ENCODE measurements around the gene COL4A1.

COL4A1 gene

DNA sequence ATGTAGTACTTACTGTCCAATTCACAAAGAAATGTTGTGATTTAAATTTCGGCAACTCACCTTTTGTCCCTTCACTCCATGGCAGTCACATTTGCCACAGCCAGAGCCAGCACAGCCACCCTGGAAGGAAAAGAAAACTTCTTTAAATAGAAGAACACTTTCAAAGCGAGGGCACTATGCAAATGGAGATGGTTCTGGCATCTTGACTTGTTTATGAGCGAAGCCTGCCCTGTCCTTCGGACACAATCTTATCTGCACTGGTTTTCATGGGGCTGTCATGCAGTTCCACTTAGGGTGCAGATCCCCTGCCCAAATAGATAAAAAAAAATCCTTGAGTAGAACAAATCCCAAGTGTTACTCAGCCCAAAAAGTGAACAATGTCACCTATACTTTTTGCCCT, 64.3 kb downstream of the COL4A1 start:
- no peak for DNase-seq (ENCODE audit: low read depth in 2 of 3, low spot score in 1 of 3)

DNA sequence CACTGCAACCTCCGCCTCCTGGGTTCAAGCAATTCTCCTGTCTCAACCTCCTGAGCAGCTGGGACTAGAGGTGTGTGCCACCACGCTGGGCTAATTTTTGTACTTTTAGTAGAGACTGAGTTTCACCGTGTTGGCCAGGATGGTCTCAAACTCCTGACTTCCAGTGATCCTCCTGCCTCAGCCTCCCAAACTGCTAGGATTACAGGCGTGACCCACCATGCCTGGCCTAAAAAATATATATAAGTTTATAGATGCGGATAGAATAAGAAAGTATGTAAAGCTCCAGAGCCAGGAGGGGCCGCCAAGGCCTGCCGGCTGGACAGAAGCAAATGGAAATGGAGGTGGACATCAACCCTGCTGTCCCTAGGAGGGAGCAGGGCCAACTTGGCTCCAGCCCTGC, 66.0 kb downstream of the COL4A1 start:
- DNase-seq (ENCODE audit: low read depth in 2 of 3, low spot score in 1 of 3), result no peak

DNA sequence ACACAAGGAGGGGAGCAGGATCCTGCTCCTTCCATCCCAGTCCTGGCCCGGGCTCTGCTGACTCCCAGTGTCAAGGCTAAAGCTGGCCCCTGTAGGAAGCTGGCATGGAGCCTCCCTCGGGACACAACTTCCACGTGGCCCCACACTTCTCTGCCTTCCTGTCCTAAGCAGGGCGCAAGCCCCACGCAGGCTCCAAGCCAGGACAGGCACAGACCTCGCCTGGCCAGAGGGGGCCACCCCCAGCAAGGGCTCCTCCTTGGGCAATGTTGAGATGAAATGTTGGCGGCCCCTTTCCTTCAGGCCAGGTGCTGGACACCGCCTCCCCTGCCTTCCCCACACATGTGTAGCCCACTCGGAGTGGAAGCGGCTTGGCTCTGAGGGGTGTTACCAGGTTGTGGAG, 66.6 kb downstream of the COL4A1 start:
- no peak for DNase-seq (ENCODE audit: low read depth in 2 of 3, low spot score in 1 of 3)

DNA sequence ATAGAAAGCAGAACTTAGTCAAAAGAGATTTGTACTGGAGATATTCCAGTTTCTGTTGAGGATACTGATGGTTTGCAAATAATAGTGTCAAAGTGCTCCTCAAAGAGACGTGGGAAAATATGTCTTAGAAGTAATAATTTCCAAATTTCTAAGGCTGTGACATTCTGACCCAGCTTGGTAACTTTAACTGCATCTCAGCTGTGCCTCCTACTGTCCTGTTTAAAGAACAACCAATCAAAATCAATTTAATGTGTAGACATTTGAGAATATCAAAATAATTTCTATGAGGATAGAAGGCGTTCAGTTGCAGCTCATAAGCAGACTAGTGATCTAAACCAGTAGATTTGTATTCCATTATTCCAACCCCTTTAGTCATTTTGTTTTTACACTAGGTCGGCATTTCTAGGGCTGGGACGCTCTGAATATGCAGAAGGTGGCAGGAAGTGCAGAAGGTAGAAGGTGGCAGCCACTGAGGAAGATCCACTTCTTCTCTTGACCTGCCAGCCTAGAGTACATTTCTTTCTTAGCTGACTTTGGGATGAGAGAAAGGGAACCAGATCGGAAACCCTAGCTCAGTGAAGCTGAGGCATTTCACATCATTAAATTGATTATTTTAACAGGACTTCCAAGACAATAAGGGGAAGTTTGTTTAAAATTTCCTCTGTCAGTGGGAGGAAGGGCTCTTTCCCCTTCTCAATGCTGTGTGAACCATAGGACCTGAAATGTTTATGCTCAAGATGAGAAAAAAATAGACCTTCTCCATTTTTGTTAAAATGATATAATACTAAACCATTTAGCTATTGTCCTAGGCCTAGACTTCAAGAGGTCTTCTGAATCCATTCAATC, 67.5 kb downstream of the COL4A1 start:
- DNase-seq (ENCODE audit: low read depth in 2 of 3, low spot score in 1 of 3), result no peak

DNA sequence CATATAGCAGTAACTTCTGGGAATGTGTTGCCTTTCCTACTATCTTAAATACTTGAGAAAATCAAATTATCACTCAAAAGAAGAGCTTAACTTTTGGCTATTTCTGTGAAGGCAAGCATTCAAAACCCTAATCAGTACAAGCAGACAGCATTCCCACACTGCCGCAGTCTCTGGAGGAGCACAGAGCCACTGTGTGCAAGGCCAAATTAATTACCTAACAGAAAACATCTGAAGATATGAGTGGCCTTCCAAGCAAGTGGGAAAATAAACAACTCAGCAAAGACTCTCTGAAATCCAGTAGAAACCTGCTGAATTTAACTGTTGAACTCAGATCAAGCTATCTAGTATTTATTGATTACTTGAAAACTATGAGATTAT, 68.2 kb downstream of the COL4A1 start:
- no peak for DNase-seq (ENCODE audit: low read depth in 2 of 3, low spot score in 1 of 3)

DNA sequence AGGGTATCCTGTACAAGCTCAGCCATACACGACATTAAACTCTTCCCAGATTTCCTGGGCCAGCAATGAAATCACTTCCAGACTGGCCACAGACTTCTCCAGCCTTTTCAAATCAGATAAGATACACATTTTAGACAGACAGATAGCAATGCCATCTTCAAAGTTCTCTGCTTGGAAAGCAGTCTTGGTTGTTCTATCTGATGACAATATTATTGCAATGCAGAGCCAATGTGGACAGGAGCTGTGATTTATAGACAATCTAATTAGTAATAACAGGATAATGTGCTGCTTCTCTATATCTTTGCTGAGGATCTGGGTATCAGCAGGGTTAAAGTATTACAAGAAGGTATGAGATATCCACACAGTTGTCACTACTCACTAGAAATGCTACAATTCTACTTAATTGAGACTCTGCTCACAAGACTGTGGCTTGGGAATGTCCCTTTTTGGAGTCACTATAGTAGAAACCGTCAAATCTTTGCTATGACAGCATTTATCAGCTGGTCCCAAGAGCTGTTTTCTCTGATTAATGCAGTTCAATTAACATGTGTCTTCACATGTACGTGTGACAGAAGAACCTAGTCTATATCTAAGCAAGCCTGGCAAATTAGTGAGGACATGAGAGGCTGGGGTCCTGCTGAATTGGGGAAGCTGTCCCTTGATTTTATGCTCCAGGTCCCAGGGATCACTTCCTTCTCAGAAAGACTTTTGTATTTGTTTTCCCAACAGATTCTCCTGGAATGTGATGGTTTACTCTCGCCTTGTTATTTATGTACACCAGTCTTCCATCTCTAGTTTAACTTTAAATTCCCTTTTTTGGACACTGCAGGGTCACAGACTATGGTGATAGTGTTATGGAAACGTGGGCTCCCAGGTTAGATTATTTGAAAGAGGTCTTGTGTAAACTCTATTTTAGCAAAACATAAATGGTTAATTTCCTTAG, 68.8 kb downstream of the COL4A1 start:
- DNase-seq (ENCODE audit: low read depth in 2 of 3, low spot score in 1 of 3), result no peak

DNA sequence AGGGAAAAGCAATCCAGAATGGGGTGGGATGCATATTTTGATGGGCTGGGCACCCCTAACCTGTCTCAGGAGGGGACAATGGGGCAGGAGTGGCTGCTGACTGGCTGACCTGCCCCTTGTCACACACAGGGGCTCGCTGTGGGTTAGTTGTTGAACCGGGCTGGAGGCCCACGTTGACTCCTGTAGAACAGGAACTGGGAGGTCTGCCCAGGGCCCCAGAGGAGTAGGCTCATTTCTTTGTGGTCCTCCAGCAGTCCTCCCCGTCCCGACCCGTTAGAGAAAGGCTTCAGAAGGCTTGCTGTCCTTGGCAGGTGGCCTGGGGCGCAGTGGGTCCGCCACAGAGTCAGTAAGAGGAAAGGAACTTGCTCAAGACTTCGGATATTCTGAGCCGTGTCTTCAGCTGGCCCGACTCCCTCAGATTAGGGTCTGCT, 70.1 kb downstream of the COL4A1 start:
- DNase-seq (ENCODE audit: low read depth in 2 of 3, low spot score in 1 of 3), result no peak

DNA sequence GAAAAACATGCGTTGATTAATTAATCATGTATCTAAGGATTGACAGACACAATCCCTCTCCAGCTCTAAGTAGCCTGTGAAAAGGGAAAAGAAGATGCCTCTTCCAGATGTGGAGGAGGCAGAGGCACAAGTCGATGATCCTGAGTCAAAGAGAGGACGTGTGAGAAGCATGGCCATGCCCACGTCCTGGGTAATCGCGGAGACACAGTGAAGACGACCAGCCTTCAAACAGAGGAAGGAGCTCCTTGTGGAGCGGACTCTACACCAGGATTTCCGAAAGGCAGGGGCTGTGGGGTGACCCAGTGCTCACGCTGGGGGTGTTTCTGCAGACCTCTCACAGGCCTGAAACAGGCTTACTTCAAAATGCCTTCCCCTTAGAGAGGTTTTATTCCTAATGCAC, 70.5 kb downstream of the COL4A1 start:
- DNase-seq (ENCODE audit: low read depth in 2 of 3, low spot score in 1 of 3), result no peak

DNA sequence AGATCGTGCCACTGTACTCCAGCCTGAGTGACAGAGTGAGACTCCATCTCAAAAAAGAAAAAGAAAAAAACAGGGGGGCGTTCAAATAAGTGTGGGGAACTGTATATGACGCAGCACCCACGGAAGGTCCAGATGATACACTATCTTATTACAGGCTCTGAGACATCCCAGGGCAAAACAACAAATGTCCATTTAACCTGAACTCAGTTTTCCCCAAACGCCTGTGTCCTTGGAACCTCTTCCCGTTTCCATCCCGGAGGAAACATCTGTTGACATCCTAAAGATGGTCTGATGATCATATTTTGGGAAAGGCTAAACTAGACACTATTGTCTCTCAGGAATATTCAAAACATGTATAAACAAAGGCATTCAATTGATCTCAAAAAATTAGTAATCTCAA, 72.4 kb downstream of the COL4A1 start:
- no peak for DNase-seq (ENCODE audit: low read depth in 2 of 3, low spot score in 1 of 3)

DNA sequence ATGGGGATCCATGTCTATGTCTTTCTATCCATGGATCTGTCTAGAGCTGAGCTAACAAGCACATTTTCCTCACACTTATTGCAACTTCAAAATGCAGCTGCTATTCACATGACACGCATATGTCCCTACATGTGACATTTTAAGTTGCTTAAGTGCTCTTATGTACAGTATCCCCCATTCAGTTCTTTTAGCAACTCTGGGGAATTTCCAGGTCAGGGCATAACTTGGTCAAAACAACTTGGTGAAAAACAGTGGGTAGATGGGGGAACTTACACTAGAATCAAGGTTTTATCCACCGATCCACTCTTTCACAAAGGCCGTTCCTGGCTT, 73.0 kb downstream of the COL4A1 start:
- no peak for DNase-seq (ENCODE audit: low read depth in 2 of 3, low spot score in 1 of 3)

DNA sequence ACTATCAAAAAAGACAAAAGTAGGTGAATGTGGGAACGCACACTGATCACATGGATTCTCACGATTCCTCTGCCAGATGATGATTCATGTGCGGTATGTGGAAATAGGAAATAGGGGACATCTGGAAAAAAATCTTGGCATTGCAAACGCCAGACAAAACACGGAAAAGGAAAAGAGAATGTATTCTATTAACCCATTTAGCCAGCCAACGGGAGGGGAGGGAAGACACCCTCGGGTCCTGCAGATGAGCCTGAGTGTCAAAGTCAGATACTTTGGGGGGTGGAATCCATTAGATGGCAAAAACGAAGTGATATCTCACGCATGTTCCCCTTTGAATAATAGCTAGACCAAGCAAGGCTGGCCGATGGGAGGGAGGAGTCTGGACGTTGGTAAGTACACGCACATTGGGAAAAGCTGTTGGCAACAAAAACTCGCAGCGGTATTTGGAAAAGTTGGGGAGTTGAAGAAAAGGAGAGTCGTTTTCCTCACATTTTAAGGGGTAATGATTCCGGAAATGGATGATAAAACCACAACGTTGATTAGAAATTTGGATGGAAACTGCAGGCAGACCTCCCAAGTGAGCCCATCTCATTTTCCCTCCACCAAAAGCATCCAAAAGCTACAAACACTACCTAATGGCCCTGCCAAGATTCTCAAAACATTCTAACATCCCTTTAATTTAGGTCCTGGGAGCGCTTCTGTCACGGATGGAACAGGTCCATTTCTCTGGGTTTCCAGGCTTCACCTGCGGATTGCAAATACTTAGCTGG, 73.6 kb downstream of the COL4A1 start:
- no peak for DNase-seq (ENCODE audit: low read depth in 2 of 3, low spot score in 1 of 3)

DNA sequence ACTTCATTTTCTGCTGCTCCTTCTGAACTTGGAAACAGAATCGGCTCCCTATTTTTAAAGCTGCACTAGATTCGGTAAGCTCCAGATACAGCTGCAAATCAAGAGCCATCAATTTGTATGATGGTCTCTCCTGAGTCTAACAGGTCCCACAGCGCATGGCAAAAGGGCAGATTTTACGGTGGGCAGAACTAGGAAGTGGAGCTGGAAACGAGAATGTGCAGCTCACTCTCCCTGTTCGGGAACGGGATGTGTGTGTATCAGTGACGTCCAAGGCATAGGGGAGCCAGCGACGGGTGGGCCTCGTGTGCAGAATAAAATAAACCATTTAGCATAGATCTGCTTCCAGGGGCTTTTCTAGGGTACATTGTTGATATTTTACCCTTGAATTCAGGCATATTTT, 74.2 kb downstream of the COL4A1 start:
- no peak for DNase-seq (ENCODE audit: low read depth in 2 of 3, low spot score in 1 of 3)

DNA sequence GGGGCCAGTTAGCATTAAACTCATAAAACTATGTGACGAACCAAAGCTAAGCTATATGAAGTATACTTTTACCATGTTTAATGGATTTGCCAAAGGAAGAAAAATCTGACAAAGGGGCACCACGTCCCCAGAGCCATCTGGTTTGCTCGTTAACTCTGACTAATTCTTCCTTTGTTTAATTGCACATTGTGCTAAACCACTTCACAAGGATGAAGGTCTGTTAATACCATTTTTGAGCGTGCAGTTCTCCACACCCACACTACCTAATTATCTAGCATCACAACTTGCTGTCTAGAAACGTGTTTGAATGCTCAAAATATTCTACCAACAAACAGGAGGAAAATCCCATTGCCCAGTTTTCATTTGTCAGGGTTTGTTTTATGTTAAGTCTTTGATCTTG, 74.8 kb downstream of the COL4A1 start:
- DNase-seq (ENCODE audit: low read depth in 2 of 3, low spot score in 1 of 3), result no peak

DNA sequence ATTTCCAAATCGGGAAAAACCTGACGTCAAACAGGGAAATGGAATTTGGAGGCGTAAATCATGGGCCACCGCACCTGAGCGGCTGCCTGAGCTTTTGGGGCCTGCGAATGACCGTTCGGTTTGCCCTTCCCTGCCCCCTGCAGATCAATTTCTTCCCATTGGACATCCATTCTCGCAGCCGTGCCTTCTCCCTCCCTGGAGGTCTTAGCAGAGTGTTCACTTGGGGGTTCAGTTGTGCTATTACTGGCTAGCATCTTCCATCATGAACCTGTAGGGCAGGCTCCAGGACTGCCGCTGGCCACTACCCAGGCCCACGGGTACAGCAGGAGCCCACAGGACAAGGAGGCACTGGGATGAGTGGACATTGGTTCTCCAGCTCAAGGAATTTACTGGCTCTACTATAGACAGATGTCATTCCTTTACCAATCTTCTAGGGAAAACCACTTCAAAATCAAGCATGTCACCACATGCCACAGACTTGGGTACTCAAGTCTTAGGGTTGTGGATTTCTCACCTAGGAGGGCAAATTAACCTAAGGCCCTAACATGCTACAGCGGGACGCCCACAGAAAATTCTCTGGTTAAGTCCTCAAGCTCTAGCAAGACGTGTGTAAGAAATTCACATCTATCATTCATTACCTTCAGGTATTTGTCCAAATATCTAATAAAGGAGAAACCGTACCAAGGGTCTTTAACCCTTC, 75.5 kb downstream of the COL4A1 start:
- no peak for DNase-seq (ENCODE audit: low read depth in 2 of 3, low spot score in 1 of 3)

DNA sequence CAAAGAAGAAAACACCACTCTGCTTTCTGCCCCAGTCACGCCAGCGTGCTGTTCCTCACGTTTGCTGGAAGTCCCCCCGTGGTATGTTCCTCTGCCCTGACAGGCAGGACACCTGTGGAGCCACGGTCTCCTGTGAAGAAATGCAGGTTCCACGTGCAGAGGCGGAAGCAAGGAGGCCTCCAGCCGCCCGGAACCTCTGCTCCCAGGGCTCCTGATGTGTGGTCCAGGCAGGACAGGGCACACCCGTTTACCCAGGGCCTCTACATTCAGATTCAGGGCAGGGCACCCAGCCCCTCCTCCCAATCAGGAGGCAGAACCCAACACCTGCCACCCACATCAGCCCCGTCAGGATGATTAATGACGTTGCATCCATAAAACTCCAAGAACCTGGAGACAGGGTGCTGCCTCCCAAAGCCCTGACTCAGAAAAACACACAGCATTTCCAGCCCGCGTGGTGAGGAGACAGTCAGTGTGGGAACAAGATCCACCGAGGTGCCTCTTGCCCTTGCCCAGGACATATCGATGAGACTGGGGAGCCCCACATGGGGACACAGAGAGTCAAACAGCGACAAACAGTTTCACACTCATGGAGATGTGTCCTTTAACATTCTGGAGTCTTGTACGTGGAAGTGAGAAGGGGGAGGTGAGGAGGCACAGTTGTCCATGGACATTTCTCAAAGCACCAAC, 76.2 kb downstream of the COL4A1 start:
- no peak for DNase-seq (ENCODE audit: low read depth in 2 of 3, low spot score in 1 of 3)

DNA sequence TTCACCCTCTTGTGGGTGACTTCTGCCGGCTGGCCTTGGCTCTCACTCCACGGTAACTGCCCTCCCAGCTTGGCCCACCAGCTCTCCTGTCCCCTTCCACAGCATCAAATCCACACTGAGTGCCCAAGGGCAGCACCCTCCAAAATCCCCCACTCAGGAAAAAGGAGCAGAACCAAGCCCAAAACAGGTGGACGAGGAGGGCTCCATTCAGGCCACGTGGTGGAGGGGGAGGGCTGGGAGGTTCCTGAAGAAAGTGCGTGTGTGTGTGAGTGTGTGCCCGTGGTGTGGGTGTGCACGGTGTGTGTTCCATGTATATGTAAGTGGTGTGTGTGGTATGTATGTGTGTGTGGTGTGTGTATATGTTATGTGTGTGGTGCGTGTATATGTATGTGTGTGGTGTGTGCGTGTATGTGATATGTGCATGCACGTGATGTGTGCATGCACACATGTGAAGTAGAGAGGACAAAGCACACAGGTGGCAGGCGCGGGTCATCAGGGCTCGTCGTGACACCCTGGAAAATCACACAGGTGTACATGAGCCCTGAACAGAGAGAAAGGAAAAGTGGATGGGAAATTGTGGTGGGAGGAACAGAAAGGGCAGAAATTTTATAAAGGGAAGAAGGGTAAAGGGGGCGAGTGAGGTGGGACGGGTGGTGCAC, 76.9 kb downstream of the COL4A1 start:
- DNase-seq (ENCODE audit: low read depth in 2 of 3, low spot score in 1 of 3), result no peak

DNA sequence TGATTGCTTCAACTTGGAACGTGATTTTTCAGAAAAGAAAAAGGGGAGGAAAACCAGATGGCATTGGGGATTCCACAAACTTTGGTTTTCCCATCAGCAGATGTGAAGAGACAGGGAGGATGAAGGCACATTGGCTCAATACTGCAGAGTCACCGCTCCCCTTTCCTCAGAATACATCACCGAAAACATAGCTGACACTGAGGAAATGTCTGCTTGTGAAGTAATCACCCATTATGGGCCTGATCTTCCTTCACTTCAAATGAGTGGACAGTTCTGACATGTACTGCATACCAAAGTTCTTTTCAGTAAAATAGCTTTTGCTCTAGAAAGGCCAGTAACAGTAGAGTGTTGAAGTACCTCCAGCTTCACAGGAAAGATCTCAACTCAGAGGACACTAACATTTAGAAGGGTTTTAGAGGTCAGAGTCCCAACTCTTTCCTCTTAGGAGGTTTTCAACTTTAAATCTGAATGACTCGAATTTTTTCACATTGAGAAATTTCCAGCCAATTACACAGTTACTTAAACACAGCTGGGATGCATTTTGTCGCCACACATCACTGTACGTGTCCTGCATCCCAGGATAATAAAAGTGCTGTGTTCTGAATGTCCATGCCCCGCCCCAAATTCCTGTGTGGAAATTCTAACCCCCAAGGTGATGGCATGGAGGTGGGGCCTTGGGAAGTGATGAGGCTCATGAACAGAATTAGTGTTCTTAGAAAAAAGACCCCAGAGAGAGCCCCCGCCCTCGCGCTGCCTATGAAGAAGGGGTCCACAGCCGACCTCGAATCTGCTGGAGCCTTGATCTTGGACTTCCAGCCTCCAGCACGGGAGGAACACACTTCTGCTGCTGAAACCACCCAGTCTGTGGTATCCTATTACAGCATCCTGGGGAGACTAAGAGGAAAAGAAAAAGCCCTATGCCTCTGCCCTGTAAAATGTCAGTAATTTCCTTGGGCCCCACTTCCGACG, 77.7 kb downstream of the COL4A1 start:
- no peak for DNase-seq (ENCODE audit: low read depth in 2 of 3, low spot score in 1 of 3)

DNA sequence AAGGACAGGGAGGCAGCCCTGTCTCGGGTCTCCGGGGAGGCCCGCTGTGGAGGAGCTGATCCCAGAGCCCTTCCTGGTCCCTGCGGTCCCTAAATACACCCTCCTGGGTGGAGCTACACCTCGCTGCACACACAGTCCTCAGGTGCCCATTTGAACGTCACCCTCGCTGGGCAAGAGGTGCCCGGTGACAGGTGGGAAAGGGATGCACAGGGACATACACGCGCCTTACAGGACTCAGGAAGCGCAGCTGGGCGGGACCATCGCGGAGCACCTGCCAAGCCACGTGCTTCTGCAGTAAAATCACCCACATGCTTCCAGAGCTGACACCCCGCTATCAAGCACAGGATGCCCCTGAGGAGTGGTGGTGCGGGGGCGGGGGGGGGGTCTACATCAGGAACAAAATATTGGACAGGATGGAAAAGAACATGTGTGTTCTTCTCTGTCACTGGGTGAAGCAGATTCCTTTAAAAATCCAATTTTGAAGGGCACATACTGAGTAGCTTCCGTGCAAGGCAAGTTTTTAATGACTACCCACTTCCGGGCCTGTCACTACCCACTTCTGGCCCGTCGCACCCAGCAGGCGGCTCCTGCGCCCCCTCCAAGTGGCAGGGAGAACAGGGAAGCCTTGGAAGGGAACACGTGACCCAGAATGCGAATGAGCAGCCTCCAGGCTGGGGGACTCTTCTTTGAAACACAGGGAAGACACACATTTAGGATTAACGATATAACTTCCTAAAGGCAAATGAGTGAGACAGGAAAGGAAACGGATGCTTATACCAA, 78.9 kb downstream of the COL4A1 start:
- DNase-seq (ENCODE audit: low read depth in 2 of 3, low spot score in 1 of 3), result no peak
